Cardiac fibroblast (primary cell): ENCODE data around the gene DRAM1.

Experiments used
- DNase-seq, 2 donors: peaks; one replicate each; pipeline versions ENCODE4 v3.0.0 to v3.0.0-alpha.2; 2010; ENCODE audit warnings: low read depth in 2 of 2
- H3K4me3 ChIP-seq, 2 donors: replicated peaks in 1 of 2; 1 replicate in 1 of 2; 2 replicates in 1 of 2; pipeline ENCODE4 v1.5.1; 2011; ENCODE audit warnings: low read depth in 2 of 2, low read length in 2 of 2, mild to moderate bottlenecking in 2 of 2, moderate library complexity in 1 of 2
- CTCF ChIP-seq: IDR thresholded peaks from one replicate; pipeline ENCODE4 v1.5.1; 2011; ENCODE audit warnings: low read depth, mild to moderate bottlenecking, low read length, inconsistent platforms

The DRAM1 gene, protein sequence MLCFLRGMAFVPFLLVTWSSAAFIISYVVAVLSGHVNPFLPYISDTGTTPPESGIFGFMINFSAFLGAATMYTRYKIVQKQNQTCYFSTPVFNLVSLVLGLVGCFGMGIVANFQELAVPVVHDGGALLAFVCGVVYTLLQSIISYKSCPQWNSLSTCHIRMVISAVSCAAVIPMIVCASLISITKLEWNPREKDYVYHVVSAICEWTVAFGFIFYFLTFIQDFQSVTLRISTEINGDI

DNA sequence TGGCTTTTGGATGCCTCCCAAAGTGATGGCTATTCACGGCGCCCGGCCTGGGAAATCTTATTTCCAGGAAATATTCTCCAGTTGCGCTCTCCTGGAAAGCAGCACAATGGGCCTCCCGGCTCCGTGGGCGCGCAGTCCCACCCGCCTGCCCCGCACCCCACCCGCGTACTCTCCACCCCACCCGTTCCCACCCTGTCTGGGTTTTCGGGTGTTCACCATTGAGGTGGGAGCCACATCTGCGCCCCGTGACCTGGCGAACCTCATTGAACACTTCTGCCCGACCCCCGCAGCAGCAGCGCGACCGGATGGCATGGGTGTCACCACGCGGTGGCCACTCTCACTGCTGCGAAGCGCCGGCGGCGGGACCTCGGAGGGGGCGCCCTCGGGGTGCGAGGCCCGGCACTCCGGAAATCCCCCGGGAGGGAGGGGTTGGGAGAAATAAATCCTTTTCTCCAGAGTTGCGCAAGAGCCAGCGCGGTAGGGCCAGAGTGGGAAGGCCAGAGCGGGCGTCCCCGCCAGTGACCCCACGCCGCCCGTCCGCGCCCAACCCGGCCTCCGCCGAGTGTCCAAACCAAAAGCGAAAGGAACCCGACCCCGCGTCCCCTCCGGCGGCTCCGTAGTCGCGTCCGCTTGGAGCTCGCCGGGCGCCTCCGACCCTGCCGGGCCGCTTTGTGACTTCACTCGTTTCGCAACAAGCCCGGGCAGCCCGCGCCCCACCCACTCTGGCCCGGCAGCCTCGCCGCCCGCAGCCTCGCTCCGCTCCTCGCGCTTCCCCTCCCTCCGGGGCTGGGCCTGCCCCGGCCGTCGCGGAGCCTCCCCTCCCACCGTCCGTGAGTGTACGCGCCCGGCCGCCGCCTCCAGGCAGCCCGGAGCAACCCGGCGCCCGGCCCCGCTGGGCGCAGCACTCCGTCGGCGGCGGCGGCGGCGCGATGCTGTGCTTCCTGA lies at the start of gene DRAM1:
TSS of gene DRAM1 (plus strand) at position 720 of the 945 bp plus-strand sequence. CDS start at position 930, 210 bp downstream.
- no peak for TF ChIP-seq CTCF
- H3K4me3 ChIP-seq = peak within 1 kb of the TSS; percentile 91 to 98
- peak; percentile 94 to 96 for DNase-seq

DNA sequence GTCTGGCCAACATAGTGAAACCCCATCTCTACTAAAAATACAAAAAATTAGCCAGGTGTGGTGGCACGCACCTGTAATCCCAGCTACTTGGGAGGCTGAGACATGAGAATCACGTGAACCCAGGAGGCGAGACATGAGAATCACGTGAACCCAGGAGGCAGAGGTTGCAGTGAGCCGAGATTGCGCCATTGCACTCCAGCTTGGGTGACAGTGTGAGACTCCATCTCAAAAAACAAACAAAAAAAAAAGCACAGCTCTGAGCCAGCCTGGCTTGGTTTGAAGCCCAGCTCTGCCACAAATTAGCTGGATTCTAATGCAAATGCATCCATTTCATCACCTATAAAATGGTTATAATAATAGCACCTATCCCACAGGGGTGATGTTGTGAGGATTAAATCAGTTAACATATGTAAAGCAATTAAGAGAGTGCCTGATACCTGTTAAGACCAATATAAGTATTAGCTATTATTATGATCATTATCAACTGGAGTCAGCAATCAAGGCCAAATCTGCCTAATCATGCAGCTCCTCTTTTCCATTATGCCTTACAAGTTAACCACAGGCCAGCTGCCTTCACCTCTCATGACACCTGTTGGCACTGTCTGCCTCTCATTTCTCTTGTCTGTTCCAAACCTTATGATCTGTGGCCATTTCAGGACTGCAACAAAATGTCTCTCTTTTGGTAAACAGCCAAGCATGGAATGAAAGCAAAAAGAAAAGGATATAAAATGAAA lies 48.8 kb upstream of the DRAM1 start:
- DNase-seq = no peak
- TF ChIP-seq CTCF = no peak
- no peak overlapping the region for H3K4me3 ChIP-seq

DNA sequence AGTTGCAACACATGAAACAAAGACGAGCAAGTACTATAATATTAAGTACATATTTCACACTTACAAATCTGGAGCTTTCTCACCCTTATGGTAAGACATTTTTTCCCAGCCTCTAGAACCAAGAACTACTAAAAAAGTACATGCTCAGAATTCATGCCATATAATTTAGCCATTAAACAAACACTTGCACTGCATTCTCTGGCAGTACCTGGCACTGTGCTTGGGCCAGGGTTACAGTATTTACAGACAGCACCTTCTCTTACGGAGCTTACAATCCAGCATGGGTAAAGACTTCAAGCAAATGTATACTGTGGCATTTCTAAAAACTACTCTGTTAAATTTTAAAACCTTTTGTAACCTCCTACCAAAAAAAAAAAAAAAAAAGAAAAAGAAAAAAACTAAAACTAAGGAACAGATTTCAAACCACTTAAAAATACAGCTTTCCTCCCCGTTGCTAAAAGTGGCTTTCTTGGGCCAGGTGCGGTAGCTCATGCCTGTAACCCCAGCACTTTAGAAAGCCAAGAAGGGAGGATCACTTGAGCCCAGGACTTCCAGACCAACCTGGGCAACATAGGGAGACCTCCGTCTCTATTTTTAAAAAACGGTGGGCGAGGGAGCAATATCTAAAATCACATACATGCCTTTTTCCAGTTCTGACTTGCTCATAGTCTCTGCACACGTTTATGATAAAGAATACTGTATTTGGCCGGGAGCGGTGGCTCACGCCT lies 47.6 kb upstream of the DRAM1 start:
- TF ChIP-seq CTCF = no peak
- peak in 1 of 2 donors; percentile 22 for DNase-seq
- H3K4me3 ChIP-seq = peak overlapping the region; percentile 85 to 97

- peak within 1 kb of the TSS; percentile 85 to 97 for H3K4me3 ChIP-seq
- DNase-seq = peak; percentile 92 to 95
- peak; percentile 51 for TF ChIP-seq CTCF
Observed at GRCh38 chr12:101830367-101831325, 46.7 kb upstream of the DRAM1 start, which contains the start of gene GNPTAB. Gene GNPTAB, minus strand, starts transcription at chr12:101830959. Its CDS starts 284 bp downstream, at chr12:101830675.

GRCh38 chr12:101832030-101832429 lies 45.4 kb upstream of the DRAM1 start:
- TF ChIP-seq CTCF = no peak
- DNase-seq = no peak
- H3K4me3 ChIP-seq = no peak overlapping the region
